Choroid plexus epithelial cell (primary cell): ENCODE data around the gene TBC1D2.

Experiments
- DNase-seq: peaks from one replicate; pipeline ENCODE4 v3.0.0-alpha.2; 2010; ENCODE audit warnings: low read depth
- H3K4me3 ChIP-seq: 2 replicates; pipeline ENCODE4 v1.5.1; 2011; ENCODE audit warnings: low read depth, mild to moderate bottlenecking, control low read depth, low read length, moderate library complexity
- TF ChIP-seq, protein P1 (sequence below): conservative IDR thresholded peaks from 2 replicates; pipeline ENCODE4 v1.5.1; 2011; ENCODE audit warnings: low read depth, mild to moderate bottlenecking, control low read depth, inconsistent platforms, low read length, moderate library complexity

TBC1D2 gene

DNA sequence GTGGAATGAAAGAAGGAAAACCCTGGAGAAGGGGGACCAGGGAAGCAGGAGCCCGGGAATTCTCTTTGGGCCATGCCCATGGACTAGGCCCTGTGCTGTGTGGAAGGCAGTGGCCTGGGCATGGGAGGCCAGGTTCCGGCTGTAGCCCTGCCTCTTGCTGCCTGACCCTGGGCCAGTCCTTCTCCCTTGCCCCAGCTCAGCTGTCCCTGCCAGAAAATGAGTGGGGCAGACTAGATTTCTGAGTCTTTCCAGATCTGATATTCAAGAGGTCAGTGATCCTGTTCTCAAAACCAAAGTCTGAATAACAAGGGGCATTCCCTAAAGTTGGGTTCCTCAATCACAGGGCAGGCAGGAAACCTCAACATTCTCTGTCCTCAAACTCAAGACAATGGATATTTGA lies 38.2 kb downstream of the TBC1D2 start:
- TF ChIP-seq, protein P1, sequence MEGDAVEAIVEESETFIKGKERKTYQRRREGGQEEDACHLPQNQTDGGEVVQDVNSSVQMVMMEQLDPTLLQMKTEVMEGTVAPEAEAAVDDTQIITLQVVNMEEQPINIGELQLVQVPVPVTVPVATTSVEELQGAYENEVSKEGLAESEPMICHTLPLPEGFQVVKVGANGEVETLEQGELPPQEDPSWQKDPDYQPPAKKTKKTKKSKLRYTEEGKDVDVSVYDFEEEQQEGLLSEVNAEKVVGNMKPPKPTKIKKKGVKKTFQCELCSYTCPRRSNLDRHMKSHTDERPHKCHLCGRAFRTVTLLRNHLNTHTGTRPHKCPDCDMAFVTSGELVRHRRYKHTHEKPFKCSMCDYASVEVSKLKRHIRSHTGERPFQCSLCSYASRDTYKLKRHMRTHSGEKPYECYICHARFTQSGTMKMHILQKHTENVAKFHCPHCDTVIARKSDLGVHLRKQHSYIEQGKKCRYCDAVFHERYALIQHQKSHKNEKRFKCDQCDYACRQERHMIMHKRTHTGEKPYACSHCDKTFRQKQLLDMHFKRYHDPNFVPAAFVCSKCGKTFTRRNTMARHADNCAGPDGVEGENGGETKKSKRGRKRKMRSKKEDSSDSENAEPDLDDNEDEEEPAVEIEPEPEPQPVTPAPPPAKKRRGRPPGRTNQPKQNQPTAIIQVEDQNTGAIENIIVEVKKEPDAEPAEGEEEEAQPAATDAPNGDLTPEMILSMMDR = no peak
- no peak overlapping the region for H3K4me3 ChIP-seq
- no peak for DNase-seq

DNA sequence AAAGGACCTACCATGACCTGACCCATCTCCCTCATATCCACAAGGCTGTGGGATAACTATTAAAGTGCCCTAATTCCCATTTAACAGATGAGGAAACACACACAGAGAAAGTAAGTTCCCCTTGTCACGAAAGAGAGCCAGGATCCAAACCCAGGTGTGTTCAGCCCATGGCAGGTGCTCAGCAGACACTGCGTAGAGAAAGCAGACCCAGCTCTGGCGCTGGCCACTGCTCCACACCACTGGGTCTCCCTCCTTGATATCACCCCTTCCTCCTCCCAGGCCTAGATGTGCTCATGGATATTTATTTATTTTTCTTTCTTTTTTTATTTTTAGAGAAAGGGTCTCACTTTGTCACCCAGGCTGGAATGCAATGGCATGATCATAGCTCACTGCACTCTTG lies 39.1 kb downstream of the TBC1D2 start:
- no peak overlapping the region for H3K4me3 ChIP-seq
- TF ChIP-seq, protein P1 = no peak
- DNase-seq = no peak

DNA sequence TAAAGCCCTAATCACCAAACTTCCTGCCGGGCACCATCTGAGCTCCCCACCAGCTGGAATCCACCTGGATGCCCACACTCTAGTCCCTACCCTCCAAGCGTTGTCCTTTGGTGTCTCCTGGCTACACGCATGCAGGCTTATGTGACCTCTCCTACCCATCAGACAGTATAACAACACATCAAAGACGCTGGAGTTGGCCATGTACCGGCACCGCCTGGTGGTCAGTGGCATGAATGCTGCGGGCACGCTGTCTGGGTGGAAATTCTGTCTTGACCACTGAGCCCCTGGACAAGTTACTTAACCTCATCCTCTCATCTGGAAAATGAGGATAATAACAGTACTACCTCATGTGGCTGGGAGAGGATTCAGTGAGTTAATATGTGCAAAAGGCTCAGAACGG lies 39.6 kb downstream of the TBC1D2 start:
- no peak for DNase-seq
- no peak overlapping the region for H3K4me3 ChIP-seq
- TF ChIP-seq, protein P1 = peak; percentile 52

DNA sequence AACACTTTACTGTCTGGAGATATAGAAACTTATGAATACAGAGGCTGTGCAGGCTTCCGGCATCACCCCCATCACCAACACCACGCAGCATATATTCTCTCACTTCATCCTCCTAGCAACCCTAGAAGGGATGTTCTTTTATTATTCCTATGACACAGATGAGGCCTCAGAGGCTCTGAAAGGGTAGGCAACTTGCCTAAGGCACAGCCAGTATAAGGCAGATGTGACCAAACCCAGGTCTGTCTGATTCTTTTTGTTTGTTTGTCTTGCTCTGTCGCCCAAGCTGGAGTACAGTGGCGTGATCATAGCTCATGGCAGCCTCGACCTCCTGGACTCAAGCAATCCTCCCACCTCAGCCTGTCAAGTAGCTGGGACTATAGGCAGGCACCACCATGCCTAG lies 40.2 kb downstream of the TBC1D2 start:
- TF ChIP-seq, protein P1 = no peak
- no peak overlapping the region for H3K4me3 ChIP-seq
- DNase-seq = no peak

DNA sequence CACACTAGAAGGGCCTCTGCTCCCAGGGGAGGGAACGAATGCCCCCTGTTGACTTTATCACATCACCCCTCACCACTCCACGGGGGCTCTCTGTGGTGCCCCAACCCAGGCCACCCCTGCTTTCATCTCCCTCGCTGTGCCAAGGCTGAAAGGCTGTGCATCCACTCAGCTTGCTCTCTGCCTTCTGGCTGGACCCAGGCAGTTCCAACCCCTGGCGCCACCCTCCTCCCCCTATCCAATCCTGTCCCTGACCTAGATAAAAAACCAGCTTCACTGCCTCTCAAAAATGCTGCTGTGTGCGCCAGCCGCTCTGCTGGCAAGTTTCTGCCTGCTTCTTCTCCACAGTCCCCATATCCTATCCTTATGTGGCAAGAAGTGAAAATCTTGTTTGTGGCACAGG lies 40.6 kb downstream of the TBC1D2 start:
- TF ChIP-seq, protein P1 = no peak
- no peak for DNase-seq
- no peak overlapping the region for H3K4me3 ChIP-seq

DNA sequence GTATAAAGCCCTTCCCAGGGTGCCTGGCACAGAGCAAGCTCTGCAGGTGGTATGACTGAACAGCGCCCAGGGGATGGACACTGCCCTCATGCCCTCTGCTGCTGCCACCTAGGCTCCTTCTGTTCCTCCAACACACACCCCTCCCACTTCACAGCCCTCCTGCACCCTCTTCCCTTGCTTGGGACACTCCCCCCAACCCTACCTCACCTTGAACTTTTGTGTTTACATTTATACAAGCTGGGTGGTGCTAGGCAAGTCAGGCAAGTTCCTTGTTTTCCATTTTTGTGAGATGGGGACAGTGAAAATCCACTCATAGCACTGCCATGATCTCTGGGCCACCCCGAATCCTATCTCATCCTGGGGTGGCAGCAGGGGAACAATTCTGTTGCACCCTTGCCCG lies 44.2 kb downstream of the TBC1D2 start:
- no peak overlapping the region for H3K4me3 ChIP-seq
- TF ChIP-seq, protein P1 = no peak
- DNase-seq = no peak

DNA sequence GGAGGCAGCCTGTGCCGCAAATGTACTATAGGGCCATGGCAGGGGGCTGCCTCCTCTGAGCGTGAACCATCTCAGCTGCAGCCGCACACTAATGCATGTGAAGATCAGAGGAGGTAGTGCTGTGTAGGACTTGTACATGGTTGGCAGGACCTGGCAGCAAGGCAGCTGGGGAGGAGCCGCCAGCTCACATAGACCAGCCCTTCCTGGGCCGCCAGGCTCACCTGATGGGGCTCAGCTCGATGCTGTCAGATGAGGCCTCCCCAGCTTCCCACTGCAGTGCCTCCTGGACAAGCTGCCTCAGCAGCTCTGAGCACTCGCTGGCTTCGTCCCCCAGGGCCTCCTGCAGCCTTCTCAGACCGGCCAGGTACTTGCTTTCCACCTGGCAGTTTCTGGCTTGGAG lies 45.0 kb downstream of the TBC1D2 start:
- no peak overlapping the region for H3K4me3 ChIP-seq
- no peak for DNase-seq
- TF ChIP-seq, protein P1 = no peak
